K562 (cell line): ENCODE data around the gene VPS4B.

Experiments
- AFF1 ChIP-seq, 2 experiments: fragments of 450-650 bp; IDR thresholded peaks; 2 replicates each; pipeline ENCODE4 v1.6.1; 2018; ENCODE audit warnings: mild to moderate bottlenecking in 2 of 2, low read depth in 1 of 2; ENCODE audit not compliant: partially characterized antibody in 2 of 2
- ATF3 ChIP-seq, 2 experiments: fragments of 450-650 bp in 1 of 2; sonication (generic) in 1 of 2; formaldehyde crosslinking in 1 of 2; IDR thresholded peaks in 1 of 2; conservative IDR thresholded peaks in 1 of 2; 2 replicates each; pipeline versions ENCODE4 v1.6.1 to v1.8.1; 2016 to 2023; ENCODE audit warnings: mild to moderate bottlenecking in 2 of 2, moderate library complexity in 2 of 2, inconsistent platforms in 1 of 2, missing genetic modification reagents in 1 of 2
- BCL6 ChIP-seq: fragments of 250-450 bp; sonication (Bioruptor Pico); IDR thresholded peaks from 2 replicates; pipeline ENCODE4 v1.4.0; 2020
- EP300 ChIP-seq: IDR thresholded peaks from 2 replicates; pipeline ENCODE4 v1.6.1; 2012; ENCODE audit warnings: low read length, improper control_type of control experiment
- HDAC6 ChIP-seq: IDR thresholded peaks from 2 replicates; pipeline ENCODE4 v1.6.1; 2012; ENCODE audit warnings: low read depth, mild to moderate bottlenecking, control low read depth, inconsistent platforms, low read length, moderate library complexity
- KLF6 ChIP-seq: fragments of 250-450 bp; sonication (Bioruptor Pico); IDR thresholded peaks from 2 replicates; pipeline ENCODE4 v1.4.0; 2020; ENCODE audit warnings: mild to moderate bottlenecking, moderate library complexity, borderline replicate concordance
- RCOR1 ChIP-seq, 2 experiments: IDR thresholded peaks; 2 replicates each; pipeline ENCODE4 v1.6.1; 2012; ENCODE audit warnings: low read depth in 2 of 2, low read length in 2 of 2, borderline replicate concordance in 1 of 2, improper control_type of control experiment in 1 of 2
- REST ChIP-seq, 2 experiments: fragments of 450-650 bp; formaldehyde crosslinking in 1 of 2; IDR thresholded peaks; 2 replicates each; pipeline versions ENCODE4 v1.4.0 to v1.6.1; 2014 to 2020; ENCODE audit warnings: mild to moderate bottlenecking in 2 of 2, borderline replicate concordance in 1 of 2, low read depth in 1 of 2
- RFX5 ChIP-seq: IDR thresholded peaks from 2 replicates; pipeline ENCODE4 v1.6.1; 2011; ENCODE audit warnings: low read depth, mild to moderate bottlenecking, improper control_type of control experiment, low read length
- YY1 ChIP-seq, 3 experiments: IDR thresholded peaks; 2 replicates each; pipeline ENCODE4 v1.6.1; 2011; ENCODE audit warnings: low read length in 2 of 3, mild to moderate bottlenecking in 2 of 3, moderate library complexity in 2 of 3, borderline replicate concordance in 1 of 3, control low read depth in 1 of 3, low read depth in 1 of 3; ENCODE audit not compliant: insufficient read depth in 3 of 3, insufficient replicate concordance in 2 of 3, control insufficient read depth in 1 of 3, insufficient read length in 1 of 3; ENCODE audit errors: extremely low read depth in 1 of 3
- ZNF23 ChIP-seq: fragments of 250-450 bp; sonication (Bioruptor Pico); IDR thresholded peaks from 2 replicates; pipeline ENCODE4 v1.4.0; 2020; ENCODE audit warnings: mild to moderate bottlenecking
- ZNF668 ChIP-seq: fragments of 250-450 bp; sonication (Bioruptor Pico); IDR thresholded peaks from 2 replicates; pipeline ENCODE4 v1.8.0; 2022; ENCODE audit warnings: mild to moderate bottlenecking, inconsistent platforms

DNA sequence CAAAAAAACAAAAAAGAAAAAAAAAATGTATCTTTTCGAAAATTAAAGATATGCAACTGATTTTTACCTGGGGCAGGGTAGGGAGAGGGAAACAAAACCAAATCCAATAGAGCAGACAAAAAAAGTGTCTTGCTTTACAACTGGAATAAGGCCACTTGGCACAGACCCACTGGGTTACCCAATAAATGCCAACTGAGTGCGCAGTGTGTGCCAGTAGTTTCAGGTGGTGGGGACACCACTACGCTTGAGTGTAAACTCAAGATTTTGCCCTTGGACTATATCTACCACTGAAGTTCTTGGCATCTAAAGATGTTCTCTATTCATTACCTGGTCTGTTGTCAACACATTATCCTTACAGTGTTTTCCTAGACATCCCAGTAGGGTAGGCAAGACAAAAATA, 16.3 kb downstream of the VPS4B start:
- TF ChIP-seq ZNF23 (CRISPR knock-in tag) (no peak), REST (IDR thresholded peaks at IDR 0.05; ENCODE audit: borderline replicate concordance) (no peak), REST (CRISPR knock-in tag; IDR thresholded peaks at IDR 0.05; ENCODE audit: low read depth) (no peak), RCOR1 (IDR thresholded peaks at IDR 0.05; ENCODE audit: borderline replicate concordance in 1 of 2, low read depth in 2 of 2, low read length in 2 of 2) (no peak), ZNF668 (CRISPR knock-in tag) (no peak), KLF6 (no peak), HDAC6 (no peak), BCL6 (CRISPR knock-in tag) (no peak), AFF1 (IDR thresholded peaks at IDR 0.05; ENCODE audit: low read depth in 1 of 2, partially characterized antibody in 2 of 2) (no peak), RFX5 (no peak), EP300 (no peak), ATF3 (IDR thresholded peaks at IDR 0.05) (no peak), ATF3 (CRISPR knock-in tag; conservative IDR thresholded peaks at IDR 0.05) (no peak), YY1 (IDR thresholded peaks at IDR 0.05; ENCODE audit: borderline replicate concordance in 1 of 3, control insufficient read depth in 1 of 3, extremely low read depth in 1 of 3, insufficient read depth in 3 of 3, insufficient read length in 1 of 3, insufficient replicate concordance in 2 of 3, low read depth in 1 of 3, low read length in 2 of 3) (no peak)
